Measurements from ENCODE around the gene CIITA. TPM values are rescaled to one million over a fixed set of nuclear protein-coding genes. Genes with fewer than 3 reads are reported as not detected.

The CIITA gene
- total and polyA plus RNA-seq, 9 of the 15 experiments (the other 6 are each of a cell fraction or from before 2014, with no cell fraction given): 0.01 to 0.20 (median 0.11) TPM; not detected in 4

- intact Hi-C loops (cut with micrococcal nuclease): no loop called here
- FAIRE-seq: no peak
These were observed 106.2 kb downstream of the CIITA start for GRCh38 chr16:10983159-10983558.

More at GRCh38 chr16:10983159-10983558, 106.2 kb downstream of the CIITA start:
- Histone ChIP-seq H3K27ac (ENCODE audit: extremely low read depth, low read depth, low read length) (no peak overlapping the region), H3K36me3 (ENCODE audit: control insufficient read depth, insufficient read depth, low read length) (peaks cover 59% of the 10 kb centered on the region), H3K4me1 (replicated peaks in 1 of 2; ENCODE audit: control insufficient read depth in 2 of 2, insufficient read depth in 2 of 2, low read length in 2 of 2) (peaks cover 3 to 9% of the 10 kb centered on the region in 2 experiments; a peak in 3 of 5 replicates), H3K4me2 (ENCODE audit: insufficient read depth, low read length) (no peak overlapping the region), H3K9me1 (ENCODE audit: control insufficient read depth, insufficient read depth, low read length) (no peaks in the 10 kb centered on the region), H4K20me1 (replicated peaks; ENCODE audit: control insufficient read depth, insufficient read depth, low read length) (no peaks in the 10 kb centered on the region), H3K4me3 (no peak overlapping the region), H2AFZ (ENCODE audit: low read depth, low read length) (no peak overlapping the region), H3K79me2 (ENCODE audit: control insufficient read depth, insufficient read depth, low read length) (no peaks in the 10 kb centered on the region), H3K27me3 (ENCODE audit: control insufficient read depth in 2 of 2, insufficient read depth in 2 of 2, low read length in 2 of 2) (no peaks in the 10 kb centered on the region), H3K9ac (ENCODE audit: insufficient read depth in 1 of 2, low read depth in 2 of 2, low read length in 2 of 2) (no peak overlapping the region), H3K9me3 (replicated peaks; ENCODE audit: control insufficient read depth, insufficient read depth, low read depth, low read length) (no peaks in the 10 kb centered on the region)
- BruUV-seq (replicated peaks): no TSS peak
- in situ Hi-C loops (cut with MboI): no loop called here
- DNase-seq (ENCODE audit: extremely low read depth in 1 of 4, low spot score in 3 of 4) (no peak), ATAC-seq (no peak)
- WGBS (ENCODE audit: insufficient coverage, low coverage, missing lambda C conversion rate): 76% methylated on average over 8 of the region's 8 CpGs
- POLR2A ChIA-PET: interaction anchor here (0.6 to 1.9 kb wide), 5 partner anchors 10 to 406 kb away, joined by 3 to 11 read pairs (median 4); partner anchors contain the start of gene SOCS1
- TF ChIP-seq ZNF316 (IDR thresholded peaks at IDR 0.05): no peak
- peak in 1 of 3 experiments; percentile 20; a peak in 1 of 6 replicates for TF ChIP-seq CTCF (IDR thresholded peaks at IDR 0.05 in 2 of 3, conservative IDR thresholded peaks at IDR 0.05 in 1 of 3; ENCODE audit: insufficient read depth in 2 of 3, low read depth in 1 of 3, low read length in 3 of 3)
- no peak for TF ChIP-seq MAFK (IDR thresholded peaks at IDR 0.05; ENCODE audit: low read length)
- no peak for TF ChIP-seq ZNF41 (CRISPR knock-in tag; conservative IDR thresholded peaks at IDR 0.05)
- TF ChIP-seq RAD21 (CRISPR knock-in tag; conservative IDR thresholded peaks at IDR 0.05 in 1 of 2, IDR thresholded peaks at IDR 0.05 in 1 of 2): peak; percentile 11 to 22; a peak in 1 of 4 replicates
- CTCF ChIA-PET (ENCODE audit: low intra/inter-chr PET ratio): interaction anchor here (1.4 kb wide), 1 partner anchor 12 kb away, joined by 4 read pairs; no protein-coding TSS in a partner anchor
